Cardiac fibroblast (primary cell): Measurements from ENCODE around the gene TXK.

Experiments used
- DNase-seq, 2 donors: peaks; one replicate each; pipeline versions ENCODE4 v3.0.0 to v3.0.0-alpha.2; 2010; ENCODE audit warnings: low read depth in 2 of 2
- H3K4me3 ChIP-seq, 2 donors: replicated peaks in 1 of 2; 1 replicate in 1 of 2; 2 replicates in 1 of 2; pipeline ENCODE4 v1.5.1; 2011; ENCODE audit warnings: low read depth in 2 of 2, low read length in 2 of 2, mild to moderate bottlenecking in 2 of 2, moderate library complexity in 1 of 2
- CTCF ChIP-seq: IDR thresholded peaks from one replicate; pipeline ENCODE4 v1.5.1; 2011; ENCODE audit warnings: low read depth, mild to moderate bottlenecking, low read length, inconsistent platforms

TXK gene

GRCh38 chr4:48100256-48100655 lies 33.8 kb downstream of the TXK start:
- no peak overlapping the region for H3K4me3 ChIP-seq
- no peak for DNase-seq
- TF ChIP-seq CTCF = no peak

- DNase-seq = no peak
- H3K4me3 ChIP-seq = no peak overlapping the region
- TF ChIP-seq CTCF = no peak
Measured at GRCh38 chr4:48095441-48095840, 38.6 kb downstream of the TXK start.

- TF ChIP-seq CTCF = no peak
- peak in 1 of 2 donors; percentile 22 for DNase-seq
- no peak overlapping the region for H3K4me3 ChIP-seq
Measured at GRCh38 chr4:48093991-48094416, 40.0 kb downstream of the TXK start.

GRCh38 chr4:48090621-48091020 lies 43.4 kb downstream of the TXK start:
- TF ChIP-seq CTCF = no peak
- no peak overlapping the region for H3K4me3 ChIP-seq
- no peak for DNase-seq

GRCh38 chr4:48085821-48086589 lies 48.0 kb downstream of the TXK start:
- no peak for TF ChIP-seq CTCF
- no peak overlapping the region for H3K4me3 ChIP-seq
- no peak for DNase-seq

GRCh38 chr4:48082956-48083355 lies 51.1 kb downstream of the TXK start:
- H3K4me3 ChIP-seq = no peak overlapping the region
- no peak for TF ChIP-seq CTCF
- DNase-seq = no peak

GRCh38 chr4:48081196-48081595 lies 52.9 kb downstream of the TXK start:
- TF ChIP-seq CTCF = no peak
- no peak overlapping the region for H3K4me3 ChIP-seq
- peak in 1 of 2 donors; percentile 22 for DNase-seq
